ENCODE data around the gene HOXA5. TPM values are rescaled to one million over a fixed set of nuclear protein-coding genes. Genes with fewer than 3 reads are reported as not detected.

Gene HOXA5
- total RNA-seq, 1 donor from 2014 or later = not detected

- Histone ChIP-seq H3K36me3 (ENCODE audit: control insufficient read depth, insufficient read depth, low read length) (no peaks in the 10 kb centered on the region), H3K27me3 (ENCODE audit: control insufficient read depth, insufficient read depth, low read length) (peaks cover 84% of the 10 kb centered on the region), H3K4me3 (ENCODE audit: low read depth, low read length) (no peak overlapping the region)
- FAIRE-seq = no peak
- DNase-seq (ENCODE audit: low read depth) = no peak
- TF ChIP-seq CTCF (IDR thresholded peaks at IDR 0.05; ENCODE audit: insufficient read depth, low read length, severe bottlenecking) = no peak
These were observed 42.6 kb upstream of the HOXA5 start for GRCh38 chr7:27185854-27186667.

GRCh38 chr7:27185013-27185853, 41.8 kb upstream of the HOXA5 start, which contains the start of gene HOXA11:
HOXA11 (minus strand) TSS chr7:27185232; CDS start chr7:27185144, 88 bp downstream.
- Histone ChIP-seq H3K36me3 (ENCODE audit: control insufficient read depth, insufficient read depth, low read length) (no peaks in the 10 kb centered on the region), H3K4me3 (ENCODE audit: low read depth, low read length) (peak within 1 kb of the TSS; percentile 11), H3K27me3 (ENCODE audit: control insufficient read depth, insufficient read depth, low read length) (peaks cover 82% of the 10 kb centered on the region)
- TF ChIP-seq CTCF (IDR thresholded peaks at IDR 0.05; ENCODE audit: insufficient read depth, low read length, severe bottlenecking) = no peak
- FAIRE-seq (no peak), DNase-seq (ENCODE audit: low read depth) (no peak)

GRCh38 chr7:27184337-27185012, 41.0 kb upstream of the HOXA5 start:
- FAIRE-seq (no peak), DNase-seq (ENCODE audit: low read depth) (no peak)
- peaks cover 78% of the 10 kb centered on the region for H3K27me3 ChIP-seq (ENCODE audit: control insufficient read depth, insufficient read depth, low read length)
- H3K4me3 ChIP-seq (ENCODE audit: low read depth, low read length) = peak overlapping the region; percentile 11
- TF ChIP-seq CTCF (IDR thresholded peaks at IDR 0.05; ENCODE audit: insufficient read depth, low read length, severe bottlenecking) = no peak
- H3K36me3 ChIP-seq (ENCODE audit: control insufficient read depth, insufficient read depth, low read length) = no peaks in the 10 kb centered on the region

GRCh38 chr7:27183682-27184336, 40.3 kb upstream of the HOXA5 start:
- Histone ChIP-seq H3K27me3 (ENCODE audit: control insufficient read depth, insufficient read depth, low read length) (peaks cover 77% of the 10 kb centered on the region), H3K36me3 (ENCODE audit: control insufficient read depth, insufficient read depth, low read length) (no peaks in the 10 kb centered on the region), H3K4me3 (ENCODE audit: low read depth, low read length) (no peak overlapping the region)
- no peak for TF ChIP-seq CTCF (IDR thresholded peaks at IDR 0.05; ENCODE audit: insufficient read depth, low read length, severe bottlenecking)
- FAIRE-seq (no peak), DNase-seq (ENCODE audit: low read depth) (no peak)

- no peak for TF ChIP-seq CTCF (IDR thresholded peaks at IDR 0.05; ENCODE audit: insufficient read depth, low read length, severe bottlenecking)
- Histone ChIP-seq H3K4me3 (ENCODE audit: low read depth, low read length) (no peak overlapping the region), H3K27me3 (ENCODE audit: control insufficient read depth, insufficient read depth, low read length) (peaks cover 73% of the 10 kb centered on the region), H3K36me3 (ENCODE audit: control insufficient read depth, insufficient read depth, low read length) (no peaks in the 10 kb centered on the region)
- no peak for FAIRE-seq
- DNase-seq (ENCODE audit: low read depth) = no peak
These were observed 39.6 kb upstream of the HOXA5 start for GRCh38 chr7:27182861-27183681.
